Left ventricle myocardium inferior (tissue), 1 donor: ENCODE data around the gene EXOC2. TPM values are rescaled to one million over a fixed set of nuclear protein-coding genes. Genes with fewer than 3 reads are reported as not detected.

Experiments
- DNase-seq: peaks from one replicate; pipeline ENCODE4 v3.0.0-alpha.2; 2020
- H3K27ac ChIP-seq: fragments of 200-600 bp; replicated peaks from 2 replicates; pipeline ENCODE4 v1.8.0; 2021
- H3K27me3 ChIP-seq: fragments of 200-600 bp; 2 replicates; pipeline ENCODE4 v1.8.0; 2021; ENCODE audit warnings: low read depth
- H3K36me3 ChIP-seq: fragments of 200-600 bp; 2 replicates; pipeline ENCODE4 v1.8.0; 2021
- H3K4me1 ChIP-seq: fragments of 200-600 bp; 2 replicates; pipeline ENCODE4 v1.8.0; 2021
- H3K4me3 ChIP-seq: fragments of 200-600 bp; 2 replicates; pipeline ENCODE4 v1.8.0; 2021; ENCODE audit warnings: mild to moderate bottlenecking, moderate library complexity
- H3K9me3 ChIP-seq: fragments of 200-600 bp; replicated peaks from 2 replicates; pipeline ENCODE4 v1.8.0; 2021
- CTCF ChIP-seq: fragments of 200-600 bp; IDR thresholded peaks from 2 replicates; pipeline ENCODE4 v1.8.0; 2021; ENCODE audit warnings: antibody characterized with exemption, mild to moderate bottlenecking, borderline replicate concordance
- intact Hi-C: fragments of 100-400 bp; cut with micrococcal nuclease; formaldehyde crosslinking; loops from one replicate; pipeline ENCODE4 v1.11.0; 2022
- total RNA-seq: library from RNA; stranded (reverse); fragmentation: NEBNext Ultra II Directional; extraction: Animal tissue kit (Norgen Biotek cat#: 25700); gene quantifications from one replicate; pipeline ENCODE4 v1.2.1, GENCODE V29; 2021
- donor health status: DM: no; HTN: yes; CAD: no; lungs with severe emphysema.

Gene EXOC2
- total RNA-seq, 1 donor from 2014 or later, result 15.6 TPM

DNA sequence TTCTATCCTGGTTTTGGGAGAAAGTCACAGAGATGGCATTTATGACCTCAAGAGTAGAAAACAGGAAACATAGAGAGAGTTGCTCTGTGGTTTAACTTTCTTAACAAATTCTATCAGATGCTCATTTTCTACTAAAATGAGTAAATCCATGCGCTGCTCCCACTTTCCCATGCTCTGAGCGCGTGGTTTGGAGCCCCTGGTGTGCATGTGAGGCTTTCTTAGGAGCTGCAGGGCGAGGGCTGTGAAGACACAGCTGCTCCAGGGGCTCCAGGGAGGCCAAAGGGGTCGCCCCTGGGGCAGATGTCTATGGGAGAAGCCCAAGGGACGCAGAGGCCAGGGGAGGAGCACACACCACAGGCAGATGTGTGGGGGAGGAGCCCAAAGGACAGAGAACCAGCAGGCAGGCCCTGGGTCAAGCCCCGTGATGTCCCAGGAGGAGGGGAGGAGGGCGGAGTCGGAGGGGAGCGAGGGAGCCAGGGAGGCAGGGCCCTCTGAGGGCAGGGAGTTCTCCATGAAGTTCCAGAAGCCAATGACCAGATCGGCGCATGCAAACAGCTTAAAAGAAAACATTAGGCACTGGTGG, 178.5 kb downstream of the EXOC2 start:
- Histone ChIP-seq H3K36me3 (peaks cover 15% of the 10 kb centered on the region), H3K27ac (no peak overlapping the region), H3K4me3 (no peak overlapping the region), H3K27me3 (no peaks in the 10 kb centered on the region), H3K4me1 (no peaks in the 10 kb centered on the region), H3K9me3 (peaks cover 15% of the 10 kb centered on the region)
- DNase-seq, result no peak
- intact Hi-C loops, result no loop called here
- TF ChIP-seq CTCF, result no peak

DNA sequence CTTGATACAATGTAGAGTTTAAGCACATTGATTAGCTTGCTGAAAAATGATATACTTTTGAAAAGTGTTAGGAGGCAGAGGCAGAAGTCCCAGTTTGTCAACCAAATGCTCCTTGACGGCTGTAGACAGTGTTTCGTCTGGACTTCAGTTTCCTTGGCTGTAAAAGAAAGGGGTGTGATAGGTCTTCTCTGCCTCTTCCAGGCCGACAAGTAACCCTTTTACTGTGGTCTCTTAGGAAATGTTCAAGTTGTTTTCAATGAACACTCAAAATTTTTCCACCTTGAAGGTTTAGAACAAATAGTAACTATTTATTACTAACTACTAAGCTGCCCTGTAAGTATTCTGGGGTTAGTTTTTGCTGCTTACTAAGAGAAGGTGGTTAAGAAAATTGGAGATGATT, 179.0 kb downstream of the EXOC2 start:
- Histone ChIP-seq H3K36me3 (peaks cover 15% of the 10 kb centered on the region), H3K4me1 (no peaks in the 10 kb centered on the region), H3K27ac (no peak overlapping the region), H3K4me3 (no peak overlapping the region), H3K9me3 (peaks cover 15% of the 10 kb centered on the region), H3K27me3 (no peaks in the 10 kb centered on the region)
- no peak for DNase-seq
- intact Hi-C loops, result no loop called here
- no peak for TF ChIP-seq CTCF

DNA sequence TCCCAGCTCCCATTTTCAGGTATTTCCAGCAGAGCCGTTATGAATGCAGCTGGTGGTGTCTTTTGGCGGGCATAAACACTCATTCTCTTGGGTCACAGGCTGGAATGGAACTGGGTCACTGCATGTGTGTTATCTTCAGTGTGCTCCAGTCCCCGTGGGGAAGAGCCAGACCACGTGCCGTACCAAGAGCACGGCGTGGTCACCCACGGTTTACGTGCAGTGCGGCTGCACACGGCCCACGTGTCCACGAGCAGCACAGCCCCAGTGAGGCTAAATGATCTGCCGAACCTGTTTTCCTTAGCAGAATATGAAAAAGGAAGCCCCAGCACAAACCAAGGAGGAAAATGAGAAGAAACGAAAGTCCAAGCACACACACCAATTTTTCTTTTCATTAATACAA, 179.9 kb downstream of the EXOC2 start:
- Histone ChIP-seq H3K27me3 (no peaks in the 10 kb centered on the region), H3K27ac (no peak overlapping the region), H3K4me3 (no peak overlapping the region), H3K4me1 (no peaks in the 10 kb centered on the region), H3K9me3 (peaks cover 7% of the 10 kb centered on the region), H3K36me3 (peaks cover 15% of the 10 kb centered on the region)
- intact Hi-C loops, result no loop called here
- no peak for TF ChIP-seq CTCF
- no peak for DNase-seq

DNA sequence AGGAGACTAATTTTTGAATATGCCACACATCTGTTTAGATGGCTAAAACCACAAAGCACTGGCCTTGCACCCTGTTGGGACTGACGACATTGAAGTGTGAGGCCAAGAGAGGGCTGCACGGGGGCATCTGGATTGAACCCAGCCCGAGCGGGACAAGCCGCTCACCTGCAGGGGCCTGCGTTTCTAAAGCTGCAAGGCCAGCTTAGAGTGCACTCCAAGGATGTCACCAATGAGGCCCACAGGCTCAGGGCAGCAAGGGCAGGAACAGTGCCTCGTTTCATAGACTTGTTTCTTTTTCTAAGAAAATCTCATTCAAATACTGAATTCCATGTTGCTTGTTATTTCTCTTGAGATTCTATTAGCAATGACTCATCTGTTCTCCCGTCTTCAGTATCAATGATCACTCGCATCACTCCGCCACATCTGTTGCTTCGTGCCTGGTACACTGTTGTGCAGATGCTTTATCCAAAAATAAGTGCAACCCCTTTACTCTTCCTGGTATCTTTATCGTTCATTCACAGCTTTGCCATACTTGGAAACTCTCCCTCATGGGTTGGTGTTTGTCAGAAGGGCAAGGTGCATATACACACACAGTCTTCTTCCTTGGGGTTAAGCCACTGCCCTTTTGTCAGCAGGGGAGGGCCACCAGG, 181.3 kb downstream of the EXOC2 start:
- no peak for TF ChIP-seq CTCF
- Histone ChIP-seq H3K9me3 (no peaks in the 10 kb centered on the region), H3K4me3 (no peak overlapping the region), H3K36me3 (peaks cover 15% of the 10 kb centered on the region), H3K27me3 (no peaks in the 10 kb centered on the region), H3K27ac (no peak overlapping the region), H3K4me1 (no peaks in the 10 kb centered on the region)
- no peak for DNase-seq
- intact Hi-C loops, result no loop called here

- H3K9me3 ChIP-seq, result no peaks in the 10 kb centered on the region
- peaks cover 15% of the 10 kb centered on the region for H3K36me3 ChIP-seq
These were observed 183.3 kb downstream of the EXOC2 start for GRCh38 chr6:509676-510075.

More at GRCh38 chr6:509676-510075, 183.3 kb downstream of the EXOC2 start:
- no peaks in the 10 kb centered on the region for H3K27me3 ChIP-seq
- H3K4me3 ChIP-seq, result no peak overlapping the region
- intact Hi-C loops, result no loop called here
- DNase-seq, result no peak
- no peak for TF ChIP-seq CTCF
- no peak overlapping the region for H3K27ac ChIP-seq
- peaks cover 2% of the 10 kb centered on the region for H3K4me1 ChIP-seq
